Measurements from ENCODE around the gene UQCR10. TPM values are rescaled to one million over a fixed set of nuclear protein-coding genes. Genes with fewer than 3 reads are reported as not detected.

UQCR10 gene
- total and polyA plus RNA-seq, 2 of the 4 experiments (the other 2 are of a cell fraction), result 103 to 260 TPM

DNA sequence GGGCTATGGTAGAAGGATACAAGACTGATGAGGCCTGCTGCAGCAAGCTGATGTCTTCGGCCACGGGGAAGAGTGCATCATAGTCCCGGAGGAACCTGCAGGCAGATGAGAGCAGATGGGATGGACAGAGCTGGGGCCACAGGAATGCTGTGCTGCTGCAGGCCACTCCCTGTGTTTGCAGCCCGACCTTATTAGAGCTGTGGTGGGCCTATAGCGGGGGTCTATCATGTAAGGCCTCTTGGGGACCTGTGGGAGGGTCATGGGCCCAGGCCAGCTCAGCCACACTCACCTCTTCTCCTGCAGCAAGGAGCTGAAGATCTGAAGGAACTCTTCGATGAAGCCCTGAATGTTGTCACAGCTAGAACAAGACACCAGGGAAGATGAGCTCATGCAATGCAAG is 39.0 kb downstream of the UQCR10 start:
- Histone ChIP-seq H2BK15ac (ENCODE audit: low read depth, low read length) (no peak overlapping the region), H2BK20ac (ENCODE audit: low read depth, low read length) (no peak overlapping the region), H3K79me1 (ENCODE audit: low read depth in 1 of 2, low read length in 2 of 2) (no peaks in the 10 kb centered on the region; a peak in 1 of 4 replicates), H3K36me3 (ENCODE audit: control insufficient read depth, insufficient read depth, low read length) (peaks cover 61% of the 10 kb centered on the region), H2AK9ac (replicated peaks; ENCODE audit: low read depth, low read length, poor library complexity) (no peak overlapping the region), H3K23ac (ENCODE audit: low read depth, low read length) (no peak overlapping the region), H4K20me1 (ENCODE audit: insufficient read depth, low read length) (no peaks in the 10 kb centered on the region), H2AK5ac (ENCODE audit: low read depth, low read length) (no peak overlapping the region), H3K4ac (ENCODE audit: low read depth, low read length) (no peak overlapping the region), H3K27me3 (ENCODE audit: control insufficient read depth, insufficient read depth, low read length) (no peaks in the 10 kb centered on the region), H3K27ac (ENCODE audit: insufficient read depth, low read length) (no peak overlapping the region), H3K9me3 (ENCODE audit: control insufficient read depth, insufficient read depth, low read length) (no peaks in the 10 kb centered on the region), H4K91ac (ENCODE audit: insufficient read depth, low read depth, low read length) (no peak overlapping the region), H4K5ac (ENCODE audit: low read depth, low read length) (no peak overlapping the region), H2AFZ (replicated peaks; ENCODE audit: low read length, poor library complexity) (no peak overlapping the region), H3K9me1 (ENCODE audit: insufficient read depth, low read length) (no peaks in the 10 kb centered on the region; the same call in 1 of the 2 replicates), H2BK5ac (ENCODE audit: low read depth, low read length, poor library complexity, severe bottlenecking) (no peak overlapping the region), H3K4me1 (ENCODE audit: control insufficient read depth, insufficient read depth, low read length) (0 out of 2 replicates have a peak, but pooled peaks cover 2% of the 10 kb centered on the region), H3K14ac (replicated peaks; ENCODE audit: low read depth, low read length) (no peak overlapping the region), H2BK120ac (ENCODE audit: low read depth, low read length) (no peak overlapping the region), H3K18ac (ENCODE audit: low read depth, low read length) (no peak overlapping the region), H3K56ac (ENCODE audit: extremely low read depth, insufficient read depth, low read length) (no peak overlapping the region), H3K9ac (ENCODE audit: low read depth, low read length) (no peak overlapping the region), H3K4me3 (ENCODE audit: insufficient read depth, low read depth, low read length) (no peak overlapping the region), H4K8ac (ENCODE audit: low read depth in 2 of 2, low read length in 2 of 2) (no peak overlapping the region), H3K4me2 (ENCODE audit: low read depth, low read length) (no peak overlapping the region)
- TF ChIP-seq FOS (IDR thresholded peaks at IDR 0.05; ENCODE audit: low read depth, low read length) (no peak), RFX5 (IDR thresholded peaks at IDR 0.05; ENCODE audit: low read depth, low read length) (no peak), USF2 (IDR thresholded peaks at IDR 0.05; ENCODE audit: low read depth, low read length) (no peak), CEBPB (IDR thresholded peaks at IDR 0.05; ENCODE audit: low read depth, low read length) (no peak), BHLHE40 (IDR thresholded peaks at IDR 0.05; ENCODE audit: low read depth, low read length) (no peak), CTCF (conservative IDR thresholded peaks at IDR 0.05; ENCODE audit: low read depth, low read length) (no peak), NFE2L2 (IDR thresholded peaks at IDR 0.05; ENCODE audit: low read depth, low read length) (no peak), MAFK (IDR thresholded peaks at IDR 0.05; ENCODE audit: low read depth, low read length) (no peak), MXI1 (IDR thresholded peaks at IDR 0.05; ENCODE audit: borderline replicate concordance, low read depth, low read length) (no peak), MAZ (IDR thresholded peaks at IDR 0.05; ENCODE audit: borderline replicate concordance, low read depth, low read length) (no peak)
- TF ChIP-seq, protein P1, sequence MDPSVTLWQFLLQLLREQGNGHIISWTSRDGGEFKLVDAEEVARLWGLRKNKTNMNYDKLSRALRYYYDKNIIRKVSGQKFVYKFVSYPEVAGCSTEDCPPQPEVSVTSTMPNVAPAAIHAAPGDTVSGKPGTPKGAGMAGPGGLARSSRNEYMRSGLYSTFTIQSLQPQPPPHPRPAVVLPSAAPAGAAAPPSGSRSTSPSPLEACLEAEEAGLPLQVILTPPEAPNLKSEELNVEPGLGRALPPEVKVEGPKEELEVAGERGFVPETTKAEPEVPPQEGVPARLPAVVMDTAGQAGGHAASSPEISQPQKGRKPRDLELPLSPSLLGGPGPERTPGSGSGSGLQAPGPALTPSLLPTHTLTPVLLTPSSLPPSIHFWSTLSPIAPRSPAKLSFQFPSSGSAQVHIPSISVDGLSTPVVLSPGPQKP (IDR thresholded peaks at IDR 0.05; ENCODE audit: borderline replicate concordance, low read depth, low read length), result no peak
- ChIA-PET POLR2A (ENCODE audit: unreplicated experiment) (no interaction called here), CTCF (no interaction called here)
- WGBS, 2 experiments (ENCODE audit: extremely low coverage in 2 of 2, insufficient read length in 1 of 2), result 100% methylated on average over 3 of the region's 6 CpGs; no CpG with 5 or more reads in 1 of the 2 experiments
- no TSS peak for BruUV-seq (replicated peaks)
- in situ Hi-C loops (cut with MboI; ENCODE audit: low sequenced_read_pairs), result no loop called here
- dilution Hi-C loops (cut with HindIII; ENCODE audit: low sequenced_read_pairs, unreplicated experiment), result no loop called here
- intact Hi-C loops (cut with micrococcal nuclease), result no loop called here
- DNase-seq, result no peak
- ATAC-seq (ENCODE audit: low read depth), result no peak
